ENCODE results near the gene CTXND1.

Gene CTXND1

DNA sequence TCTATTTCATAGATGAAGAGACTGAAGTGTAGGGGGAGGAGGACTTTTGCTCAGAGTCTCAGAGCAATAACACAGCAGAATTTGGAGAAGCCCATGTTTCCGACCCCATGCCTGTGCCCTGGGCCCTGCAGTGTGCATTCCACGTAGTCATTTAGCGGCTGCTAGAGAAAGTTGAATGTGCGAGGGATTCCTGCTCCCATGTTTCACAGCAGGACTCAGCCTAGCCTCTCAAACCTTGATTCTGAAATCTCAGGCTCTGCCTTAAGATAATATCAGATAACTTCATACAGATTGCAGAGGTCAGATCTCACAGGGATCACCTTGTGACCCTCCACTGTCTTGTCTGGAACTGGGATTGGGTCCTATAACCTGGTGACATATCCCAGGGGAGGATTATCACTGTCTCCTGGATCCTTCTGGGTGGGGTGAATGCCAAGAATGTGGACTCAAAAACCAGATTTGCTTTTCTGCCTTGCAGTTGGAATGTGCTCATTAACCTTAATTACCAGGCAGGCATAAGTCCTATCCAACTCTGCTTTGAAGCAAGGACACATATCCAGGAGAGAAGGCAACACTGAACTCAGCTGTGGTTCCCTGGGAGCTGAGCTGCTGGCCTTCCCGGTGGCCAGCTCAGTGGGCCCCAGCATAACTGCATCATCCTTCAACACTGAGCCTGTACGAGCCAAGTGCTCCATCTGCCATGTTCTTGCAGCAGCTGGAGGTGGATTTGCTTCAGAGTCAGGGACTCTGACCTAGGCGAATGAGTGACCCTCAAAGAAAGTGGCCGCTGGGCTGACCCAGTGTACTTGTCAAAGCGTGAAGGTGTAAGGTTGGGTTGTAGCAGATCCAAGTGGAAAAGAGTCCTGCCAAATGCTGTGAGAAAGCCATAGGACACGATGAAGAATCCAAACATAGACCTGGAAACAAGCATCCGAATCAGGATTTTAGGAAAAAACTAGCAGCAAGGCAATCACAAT lies 43.0 kb downstream of the CTXND1 start:
- DNase-seq, result no peak

DNA sequence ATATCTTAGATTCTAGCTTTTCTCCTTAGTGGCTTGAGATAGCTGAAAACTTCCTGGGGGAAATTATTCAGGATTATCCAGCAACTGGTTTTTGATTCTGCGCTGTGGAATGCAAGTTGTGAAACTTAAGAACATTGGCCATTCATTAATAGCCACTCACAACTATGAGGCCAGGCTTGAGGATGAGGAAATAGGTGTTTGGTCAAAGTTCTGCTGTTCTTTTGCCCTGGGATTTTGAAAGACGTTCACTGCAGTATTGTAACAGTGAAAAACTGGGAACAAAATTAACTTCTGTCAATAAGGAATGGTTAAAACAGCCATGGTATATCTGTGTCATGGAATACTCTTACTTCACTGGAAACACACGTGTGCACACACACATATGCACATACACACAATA lies 44.1 kb downstream of the CTXND1 start:
- DNase-seq, result no peak

DNA sequence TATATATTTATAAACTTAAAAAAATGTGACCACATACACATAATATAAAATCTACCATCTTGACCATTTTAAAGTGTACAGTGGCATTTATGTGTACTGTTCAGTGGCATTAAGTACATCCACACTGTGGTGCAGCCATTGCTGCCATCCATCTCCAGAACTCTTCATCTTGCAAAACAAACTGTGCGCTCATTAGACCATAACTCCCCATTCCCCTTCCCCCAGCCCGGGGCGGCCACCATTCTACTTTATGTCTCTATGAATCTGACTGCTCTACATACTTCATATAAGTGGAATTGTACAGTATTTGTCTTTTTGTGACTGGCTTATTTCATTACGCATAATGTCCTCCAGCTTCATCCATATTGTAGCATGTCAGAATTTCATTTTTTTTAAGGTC lies 47.8 kb downstream of the CTXND1 start:
- DNase-seq, result no peak

DNA sequence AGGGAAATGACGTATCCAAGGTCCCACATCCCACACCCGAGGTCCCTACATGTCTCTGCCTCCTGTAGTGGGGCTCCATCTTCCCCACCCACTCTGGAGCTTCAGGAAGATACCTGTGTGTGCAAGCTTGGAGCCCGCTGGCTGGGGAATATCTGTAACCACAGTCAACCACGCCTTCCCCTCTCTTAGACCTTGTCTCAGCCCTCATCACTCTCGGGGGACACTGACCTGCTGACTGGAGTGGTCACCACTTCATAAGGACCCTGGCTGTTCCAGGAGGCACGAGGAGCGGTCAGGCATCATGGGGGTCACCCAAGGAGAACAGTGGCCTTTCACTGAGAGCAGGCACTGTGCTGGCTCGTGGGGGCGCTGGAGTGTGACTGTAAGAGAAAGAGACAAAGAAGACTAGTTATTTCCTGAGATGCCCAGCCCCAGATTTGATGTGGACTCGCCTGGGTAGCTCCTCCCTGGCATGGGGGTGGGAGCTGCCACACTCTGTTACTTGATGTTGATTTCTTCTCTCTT lies 48.6 kb downstream of the CTXND1 start:
- no peak for DNase-seq

DNA sequence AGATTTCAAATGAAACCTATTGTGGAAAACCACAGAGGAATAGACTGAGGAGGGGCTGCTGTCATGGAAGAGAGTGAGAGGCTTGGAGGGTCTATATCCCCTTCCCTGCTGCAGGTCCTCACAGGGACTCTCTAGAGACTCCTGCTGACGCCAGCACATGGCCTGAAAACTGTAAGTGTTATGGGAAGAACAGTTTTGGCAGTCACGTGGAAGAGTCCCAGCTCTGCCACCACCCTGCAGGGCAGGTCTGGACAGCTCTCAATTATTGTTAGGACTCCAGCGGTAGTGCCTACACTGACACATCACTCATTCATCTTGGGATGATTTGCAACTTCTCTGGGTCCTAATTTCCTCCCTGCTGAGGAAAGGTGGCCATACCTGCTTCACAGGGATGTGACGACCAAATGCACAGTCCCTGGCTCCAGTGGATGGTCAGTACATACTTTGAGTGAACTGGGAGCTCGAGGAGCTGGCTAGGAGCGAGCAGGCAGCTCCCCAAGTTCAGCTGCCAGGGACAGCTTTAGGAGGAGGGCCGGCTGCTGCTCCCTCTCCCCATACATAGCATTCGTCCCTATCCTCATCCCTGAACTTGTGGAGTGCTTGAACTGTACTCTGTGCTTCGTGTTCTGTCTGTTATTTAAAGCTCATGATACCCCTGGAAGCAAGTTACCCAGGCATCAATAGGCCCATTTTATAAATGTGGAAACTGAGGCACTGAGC lies 49.2 kb downstream of the CTXND1 start:
- no peak for DNase-seq

DNA sequence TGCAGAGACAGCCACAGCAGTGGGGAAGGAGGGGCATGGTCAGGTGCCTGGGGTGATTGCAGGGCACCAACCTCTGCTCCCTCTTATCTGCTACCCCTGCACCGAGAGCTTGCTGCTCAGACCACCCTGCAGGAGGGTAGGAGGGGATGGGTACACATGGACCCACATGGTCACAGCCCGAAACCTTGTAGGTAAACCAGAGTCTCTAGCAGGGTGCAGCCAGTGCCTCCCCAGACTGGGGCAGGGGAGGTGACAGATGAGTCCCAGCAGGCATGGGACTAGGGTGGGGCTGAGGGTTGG lies 50.0 kb downstream of the CTXND1 start:
- DNase-seq, result no peak

DNA sequence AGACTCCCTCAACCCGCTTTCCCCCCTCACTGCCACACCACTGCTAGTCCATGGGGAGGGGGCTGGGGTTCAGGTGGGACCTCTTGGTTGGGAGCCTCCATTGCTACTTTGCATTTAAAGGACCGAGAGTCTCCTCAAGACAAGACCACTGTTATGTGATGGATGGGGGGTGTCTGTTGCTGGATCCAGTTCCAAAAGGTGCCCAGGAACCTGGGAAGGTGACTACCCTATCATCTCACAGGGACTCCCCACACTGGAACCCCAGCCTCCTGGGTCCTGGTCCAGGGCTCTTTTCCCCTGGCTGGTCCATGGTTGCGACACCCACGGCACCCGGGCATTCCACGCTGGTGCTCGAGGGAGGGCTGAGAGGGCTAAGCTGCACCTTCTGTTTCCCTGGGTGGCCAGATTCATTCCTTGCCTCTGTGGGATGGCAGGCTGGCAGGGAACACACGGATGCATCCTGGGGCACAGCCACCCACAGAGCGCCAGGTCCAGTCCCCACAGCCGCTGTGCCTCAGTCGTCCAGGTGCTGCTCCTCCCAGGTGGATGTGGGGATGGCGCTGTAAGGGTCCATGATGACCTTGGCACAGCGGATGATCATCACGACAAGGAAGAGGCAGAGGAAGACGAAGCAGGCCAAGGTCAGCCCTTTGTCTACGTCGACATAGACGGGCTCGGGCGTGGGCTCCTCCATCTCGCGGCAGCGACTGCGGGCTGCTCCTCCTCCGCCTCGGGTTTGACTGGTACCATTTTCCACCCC lies 50.6 kb downstream of the CTXND1 start:
- no peak for DNase-seq

DNA sequence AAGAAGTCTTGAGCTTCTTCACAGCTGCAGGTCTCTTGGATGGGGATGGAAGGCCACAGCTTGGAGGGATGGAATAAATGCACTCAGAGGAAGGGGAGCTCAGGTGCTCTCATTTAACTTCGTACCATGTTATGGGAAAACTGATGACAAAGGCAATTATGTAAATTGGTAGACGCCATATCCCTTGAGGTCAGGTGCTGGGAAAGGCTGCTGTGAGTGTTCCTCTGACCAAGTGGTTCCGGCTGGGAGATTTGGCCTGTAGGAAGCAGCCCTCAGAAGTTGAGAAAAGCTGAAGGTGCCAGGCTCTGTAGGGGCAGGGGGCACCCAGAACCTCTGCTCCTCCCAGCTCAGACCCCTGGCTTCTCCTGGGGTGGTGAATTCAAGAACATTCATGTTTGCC lies 52.1 kb downstream of the CTXND1 start:
- no peak for DNase-seq

DNA sequence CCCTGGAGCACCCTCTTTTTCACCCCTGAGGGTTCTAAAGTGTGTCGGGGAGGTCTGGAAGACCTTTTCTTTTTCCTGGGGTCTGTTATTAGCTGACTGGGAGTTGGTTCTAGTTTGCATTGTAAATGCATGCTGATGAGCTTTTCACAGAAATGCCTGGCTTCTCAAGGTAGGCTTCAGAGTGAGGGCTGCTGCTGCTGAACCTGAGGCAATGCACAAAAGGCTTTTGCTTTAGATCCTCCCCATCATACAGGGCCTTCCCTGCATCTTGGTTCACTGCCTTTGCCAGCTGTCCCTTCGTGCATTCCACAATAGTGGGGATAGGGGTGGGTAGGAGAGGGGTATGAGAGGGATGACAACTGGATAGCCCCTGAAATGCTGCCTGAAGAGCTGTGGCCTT lies 52.6 kb downstream of the CTXND1 start:
- no peak for DNase-seq

DNA sequence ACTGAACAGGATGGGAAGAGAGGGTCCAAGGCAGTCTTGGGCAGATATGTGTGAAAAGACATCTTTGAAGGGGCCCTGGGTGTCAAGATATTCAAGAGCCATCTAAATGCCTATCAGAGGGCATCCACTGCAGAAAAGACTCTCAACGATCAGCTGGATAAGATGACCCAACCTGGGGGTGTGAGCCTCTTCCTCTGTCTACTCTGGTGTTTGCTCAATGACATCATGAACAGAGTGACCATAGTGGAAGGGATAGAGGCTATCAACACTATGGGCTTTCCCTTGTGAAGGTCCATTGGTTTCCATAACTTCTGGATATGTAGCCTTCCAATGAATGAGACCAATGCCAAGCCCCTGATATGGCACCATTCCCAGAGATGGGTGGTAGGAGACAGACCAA lies 57.1 kb downstream of the CTXND1 start:
- no peak for DNase-seq

DNA sequence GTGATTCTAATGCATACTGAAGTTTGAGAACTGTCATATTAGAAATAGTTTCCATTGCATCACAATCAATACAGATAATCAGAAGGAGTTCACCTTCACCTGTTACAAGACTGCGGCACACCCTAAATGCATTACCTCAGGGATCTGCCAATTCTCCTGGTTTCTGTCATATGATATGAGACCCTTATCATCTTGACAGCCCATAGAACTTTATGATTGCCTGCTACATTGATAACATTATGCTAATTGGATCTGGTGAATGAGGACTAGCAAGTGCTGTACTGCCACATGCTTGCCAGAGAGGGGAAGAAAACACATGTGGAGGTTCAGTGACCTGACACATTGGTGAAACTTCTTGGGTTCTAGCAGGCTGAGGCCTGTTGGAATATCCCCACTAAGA lies 57.8 kb downstream of the CTXND1 start:
- DNase-seq, result no peak

DNA sequence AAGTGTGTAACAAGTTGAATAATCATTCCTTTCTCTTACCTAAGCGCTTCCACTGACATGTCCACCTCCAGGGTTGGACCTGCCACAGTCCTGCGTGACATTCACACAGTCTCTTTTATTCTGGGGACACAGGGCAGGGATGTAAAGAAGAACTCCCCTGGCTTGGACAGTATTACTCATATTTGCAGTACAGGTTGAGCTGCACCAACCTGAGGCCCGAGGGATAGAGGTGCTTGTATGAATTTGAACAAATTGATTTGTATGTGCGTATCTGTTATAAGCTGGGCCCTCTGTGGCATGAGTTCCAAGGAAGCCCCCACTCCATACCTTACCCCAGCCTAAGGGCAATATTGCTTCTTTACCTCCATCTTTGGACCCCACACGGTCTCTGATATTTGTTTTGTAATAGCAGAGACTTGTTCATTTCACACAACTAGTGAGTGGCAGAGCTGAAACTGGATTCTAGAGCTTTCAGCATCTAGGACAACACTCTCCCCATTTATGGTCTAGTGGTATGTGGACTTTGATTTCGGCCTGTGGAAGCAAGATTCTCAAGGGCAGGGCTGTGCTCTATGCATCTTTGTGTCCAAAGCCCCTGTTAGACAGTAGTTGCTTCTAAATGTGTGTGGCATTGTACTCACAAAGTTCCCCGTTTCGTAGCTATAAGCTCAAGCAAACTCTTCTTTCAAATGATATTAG lies 60.0 kb downstream of the CTXND1 start:
- DNase-seq, result no peak

DNA sequence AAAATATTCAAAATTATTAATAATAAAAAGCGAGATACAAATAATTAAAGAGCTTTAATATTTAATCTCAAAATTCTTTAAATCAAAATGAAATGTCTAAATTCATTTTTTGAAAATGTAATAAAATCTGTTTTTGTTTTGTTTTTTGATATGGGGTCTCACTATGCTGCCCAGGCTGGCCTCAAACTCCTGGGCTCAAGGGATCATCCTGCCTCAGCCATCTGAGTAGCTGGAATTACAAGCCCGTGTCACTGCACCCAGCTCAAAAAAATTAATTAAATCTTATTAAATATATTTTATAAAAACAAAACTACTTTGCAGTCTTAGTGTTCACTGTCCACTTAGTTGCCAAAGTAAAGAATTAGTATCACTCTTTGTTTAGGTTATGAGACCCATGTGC lies 60.8 kb downstream of the CTXND1 start:
- DNase-seq, result no peak

DNA sequence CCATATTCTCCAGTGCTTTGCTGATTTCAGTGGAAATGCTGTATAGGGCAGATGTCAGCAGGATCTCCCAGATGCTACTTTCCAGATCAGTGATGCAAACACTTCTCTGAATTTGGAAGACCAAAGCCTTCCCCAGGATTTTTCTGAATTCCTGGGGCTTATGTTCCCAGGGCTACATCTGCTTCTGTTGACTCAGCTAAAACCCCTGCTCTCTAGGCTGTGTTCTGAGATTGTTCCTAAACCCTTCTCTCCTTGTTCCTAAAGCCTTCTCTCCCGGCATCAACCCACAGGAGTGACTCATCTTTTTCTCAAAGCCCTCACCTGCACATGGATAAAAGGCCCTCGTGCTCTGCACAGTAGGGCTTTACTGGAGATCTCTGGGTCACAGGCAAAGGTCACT lies 63.8 kb downstream of the CTXND1 start:
- no peak for DNase-seq

DNA sequence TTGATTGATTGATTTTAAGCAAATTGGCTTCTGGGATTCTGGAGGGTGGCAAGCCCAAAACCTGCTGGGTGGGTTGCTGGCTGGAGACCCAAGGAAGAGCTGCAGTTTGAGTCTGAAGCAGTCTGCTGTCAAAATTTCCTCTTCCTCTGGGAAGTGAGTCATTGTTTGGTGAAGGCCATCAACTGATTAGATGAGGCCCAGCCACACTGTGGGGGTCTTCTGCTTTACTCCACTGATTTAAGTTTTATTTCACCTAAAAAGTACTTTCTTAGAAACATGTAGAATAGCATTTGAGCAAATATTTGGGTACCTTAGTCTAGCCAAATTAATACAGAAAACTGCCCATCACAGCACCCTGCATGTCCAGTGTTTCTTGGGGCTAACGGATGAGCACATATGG lies 65.4 kb downstream of the CTXND1 start:
- DNase-seq, result no peak

DNA sequence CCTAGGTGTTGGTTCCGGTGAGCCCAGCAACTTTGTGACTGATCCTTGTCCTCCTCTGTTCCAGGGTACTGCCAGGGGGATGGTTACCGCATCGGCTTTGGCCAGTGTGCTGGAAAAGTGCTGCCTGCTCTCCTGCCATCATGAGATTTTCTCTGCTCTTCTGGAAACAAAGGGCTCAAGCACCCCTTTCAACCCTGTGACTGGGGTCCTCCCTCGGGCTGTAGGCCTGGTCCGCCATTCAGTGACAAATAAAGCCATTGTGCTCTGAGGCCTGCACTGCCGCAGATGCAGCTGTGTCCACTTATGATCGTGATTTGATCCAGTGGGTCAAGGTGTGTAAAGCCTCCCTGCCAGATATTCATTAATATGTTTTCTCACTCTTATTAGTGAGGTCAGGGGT lies 65.9 kb downstream of the CTXND1 start:
- DNase-seq, result no peak

DNA sequence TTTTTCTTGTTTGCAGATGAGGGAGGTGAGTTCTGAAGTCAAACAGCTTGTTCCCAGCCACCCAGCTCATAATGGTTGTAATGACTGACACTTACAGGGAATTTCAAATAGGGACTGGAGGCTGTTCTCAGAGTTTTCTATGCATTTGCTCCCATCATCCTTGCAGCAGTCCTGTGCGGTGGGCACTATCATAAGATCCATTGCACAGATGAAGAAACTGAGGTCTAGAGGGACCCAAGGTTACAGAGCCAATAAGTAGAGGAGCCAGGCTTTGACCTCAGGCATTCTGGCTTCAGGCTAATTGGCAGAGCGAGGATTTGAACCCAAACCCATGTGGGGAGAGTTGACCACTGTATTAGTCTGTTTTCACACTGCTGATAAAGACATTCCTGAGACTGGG lies 66.9 kb downstream of the CTXND1 start:
- no peak for DNase-seq

DNA sequence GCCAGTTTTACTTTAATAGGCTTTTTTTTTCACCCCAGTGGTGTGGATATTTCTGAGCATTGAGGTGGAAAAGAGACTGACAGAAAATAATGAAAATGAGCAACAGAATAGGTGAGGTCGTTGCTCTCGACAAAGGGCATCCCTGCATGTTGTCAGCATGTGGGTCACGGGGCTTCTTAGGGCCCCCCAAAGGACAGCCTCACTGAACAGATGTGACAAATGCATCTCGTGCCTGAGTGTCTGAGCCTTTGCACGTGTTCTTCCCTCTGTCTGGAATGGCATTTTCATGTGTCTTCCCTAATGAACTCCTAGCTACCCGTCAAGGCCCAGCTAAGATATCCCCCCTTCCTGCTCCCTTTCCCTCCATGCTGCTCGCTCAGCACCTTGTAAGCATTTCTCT lies 67.5 kb downstream of the CTXND1 start:
- no peak for DNase-seq

DNA sequence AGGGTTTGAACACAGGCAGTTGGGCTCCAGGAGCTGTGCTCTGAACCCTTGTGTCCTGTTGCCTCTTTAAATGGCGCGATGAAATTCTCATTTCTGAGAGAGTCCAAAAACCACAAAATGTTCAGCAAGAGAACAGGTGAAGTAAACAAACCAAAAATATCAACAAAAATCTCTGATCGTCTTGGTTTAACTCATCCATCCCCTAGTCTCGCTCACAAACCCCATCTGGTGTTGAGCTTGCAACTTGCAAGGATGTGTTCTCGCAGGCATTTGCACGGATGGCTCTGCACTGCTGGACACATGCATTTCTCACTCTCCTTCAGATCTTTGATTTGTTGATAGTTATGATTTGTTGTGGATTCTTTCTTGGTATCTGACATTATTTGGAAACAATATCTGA lies 68.1 kb downstream of the CTXND1 start:
- no peak for DNase-seq

DNA sequence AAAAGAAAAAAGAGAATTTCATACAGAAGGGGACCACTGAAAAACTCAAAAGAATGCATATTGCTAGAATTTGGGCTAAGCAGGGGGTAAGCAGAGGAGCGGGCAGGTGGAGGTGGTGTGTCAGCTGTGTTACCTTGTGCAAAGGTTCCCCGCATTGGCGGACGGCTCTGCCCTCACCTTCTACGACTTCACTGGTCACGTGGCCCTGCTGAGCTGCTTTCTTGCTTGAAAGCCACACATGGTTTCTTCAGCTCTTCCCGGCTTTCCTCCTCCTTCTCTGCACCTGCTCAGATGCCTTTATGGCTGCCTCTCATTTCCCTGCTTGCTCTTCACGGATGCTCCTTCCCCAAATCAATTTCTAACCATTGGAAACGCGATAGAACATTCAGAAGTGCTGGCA lies 68.7 kb downstream of the CTXND1 start:
- no peak for DNase-seq

DNA sequence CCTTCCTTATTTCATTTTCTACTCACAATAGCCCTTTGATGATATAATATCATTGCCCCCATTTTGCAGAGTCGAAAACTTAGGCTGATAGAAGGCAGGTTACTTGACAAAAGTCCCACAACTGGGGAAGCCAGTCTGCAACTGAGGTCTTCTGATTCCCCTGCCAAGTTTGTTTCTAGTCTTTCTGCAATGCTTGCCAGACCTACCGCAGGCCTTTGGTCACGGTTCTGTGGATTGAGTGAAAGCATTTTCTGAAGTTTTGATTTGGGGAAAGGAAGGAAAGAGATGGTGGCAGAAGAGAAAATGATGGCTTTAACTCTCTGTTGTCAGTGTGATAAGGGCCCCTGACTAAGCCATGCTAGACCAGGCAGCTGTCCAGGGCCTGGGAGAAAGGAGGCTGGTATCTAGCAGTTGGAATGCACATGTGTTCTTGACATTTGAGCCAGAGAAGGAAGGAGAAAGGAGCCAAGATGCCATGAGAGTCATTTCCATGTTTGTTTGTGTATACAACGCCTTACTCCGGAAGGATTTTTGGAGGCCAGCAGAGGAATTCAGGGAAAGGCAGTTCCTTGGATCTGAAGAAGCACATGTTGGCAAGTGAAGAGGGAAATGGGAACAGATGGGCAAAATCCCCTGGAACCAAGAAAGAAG lies 69.3 kb downstream of the CTXND1 start:
- DNase-seq, result no peak

DNA sequence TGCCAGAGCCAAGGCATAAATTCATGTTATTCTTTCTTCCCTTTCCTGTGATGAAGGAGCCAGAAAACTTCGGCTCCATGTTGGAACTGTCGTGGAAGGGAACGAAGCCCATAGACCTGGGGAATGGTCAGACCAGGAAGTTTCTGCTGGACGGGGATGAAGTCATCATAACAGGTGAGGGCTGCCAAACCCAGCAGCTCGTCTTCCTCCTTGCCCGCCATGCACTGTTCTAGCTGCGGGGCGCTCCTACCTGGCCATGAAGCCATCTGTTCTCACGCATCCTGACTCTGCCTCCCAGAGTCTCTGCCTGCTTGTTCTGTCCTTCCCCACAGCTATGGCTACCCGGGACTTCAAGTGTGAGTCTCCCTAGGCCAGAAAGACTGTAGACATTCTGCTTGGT lies 71.0 kb downstream of the CTXND1 start:
- DNase-seq, result no peak

All from activated CD4-positive, alpha-beta T cell treated with anti-CD3 and anti-CD28 coated beads, Interleukin-2, amount 50 U/mL, for 1 hour (primary cell).